ENCODE data around the gene GMDS. TPM values are rescaled to one million over a fixed set of nuclear protein-coding genes. Genes with fewer than 3 reads are reported as not detected.
A peak's percentile ranks its signal among the peaks of the same experiment; 100 is the strongest.

Gene GMDS
- total and polyA plus RNA-seq, 2 experiments from 2014 or later = 3.0 to 12.6 TPM

- Histone ChIP-seq H2AFZ (peak overlapping the region; percentile 71; the same call in 1 of the 2 replicates), H3K4me2 (ENCODE audit: unreplicated experiment) (peak overlapping the region; percentile 86), H3K9me3 (ENCODE audit: low read depth) (no peaks in the 10 kb centered on the region), H4K20me1 (ENCODE audit: insufficient read depth) (no peaks in the 10 kb centered on the region), H3K27ac (peak overlapping the region; percentile 85), H3F3A (ENCODE audit: insufficient read depth) (peaks cover 33% of the 10 kb centered on the region), H3K9ac (peak overlapping the region; percentile 53), H3K36me3 (ENCODE audit: low read depth) (no peaks in the 10 kb centered on the region), H3K4me1 (ENCODE audit: insufficient read depth) (peaks cover 32% of the 10 kb centered on the region), H3K9me2 (ENCODE audit: insufficient read depth) (no peaks in the 10 kb centered on the region), H3K27me3 (replicated peaks; ENCODE audit: insufficient read depth) (no peaks in the 10 kb centered on the region), H3K79me2 (ENCODE audit: insufficient read depth) (no peaks in the 10 kb centered on the region), H3K4me3 (peak overlapping the region; percentile 56)
- no peak for TF ChIP-seq EZH2phosphoT487 (IDR thresholded peaks at IDR 0.05; ENCODE audit: insufficient read depth, low read depth)
- TF ChIP-seq EZH2 (IDR thresholded peaks at IDR 0.05; ENCODE audit: insufficient read depth, poor library complexity, severe bottlenecking) = no peak
- WGBS, 2 experiments (ENCODE audit: low coverage in 1 of 2, low lambda C conversion rate in 2 of 2, missing lambda C conversion rate in 2 of 2) = 71 to 73% methylated on average over 8 of the region's 8 CpGs
- in situ Hi-C loops (cut with MboI) = no loop called here
- DNase-seq = no peak
Measured at GRCh38 chr6:1702580-1703051, 542.8 kb downstream of the GMDS start.

- no peaks in the 10 kb centered on the region for H4K20me1 ChIP-seq (ENCODE audit: insufficient read depth)
- in situ Hi-C loops (cut with MboI) = no loop called here
- peak overlapping the region; percentile 71 for H2AFZ ChIP-seq
- H3F3A ChIP-seq (ENCODE audit: insufficient read depth) = peaks cover 33% of the 10 kb centered on the region
- H3K9me2 ChIP-seq (ENCODE audit: insufficient read depth) = no peaks in the 10 kb centered on the region
- no peaks in the 10 kb centered on the region for H3K79me2 ChIP-seq (ENCODE audit: insufficient read depth)
- H3K9me3 ChIP-seq (ENCODE audit: low read depth) = no peaks in the 10 kb centered on the region
- H3K27ac ChIP-seq = peak overlapping the region; percentile 85
- TF ChIP-seq EZH2 (IDR thresholded peaks at IDR 0.05; ENCODE audit: insufficient read depth, poor library complexity, severe bottlenecking) = no peak
- peak; percentile 99 for TF ChIP-seq EZH2phosphoT487 (IDR thresholded peaks at IDR 0.05; ENCODE audit: insufficient read depth, low read depth)
- peak overlapping the region; percentile 56 for H3K4me3 ChIP-seq
- peaks cover 32% of the 10 kb centered on the region for H3K4me1 ChIP-seq (ENCODE audit: insufficient read depth)
- no peaks in the 10 kb centered on the region for H3K27me3 ChIP-seq (replicated peaks; ENCODE audit: insufficient read depth)
- no peaks in the 10 kb centered on the region for H3K36me3 ChIP-seq (ENCODE audit: low read depth)
- peak; percentile 98 for DNase-seq
- WGBS, 2 experiments (ENCODE audit: low coverage in 1 of 2, low lambda C conversion rate in 2 of 2, missing lambda C conversion rate in 2 of 2) = 1 to 3% methylated on average over 12 of the region's 12 CpGs
- peak overlapping the region; percentile 53 for H3K9ac ChIP-seq
- peak overlapping the region; percentile 86 for H3K4me2 ChIP-seq (ENCODE audit: unreplicated experiment)
Measured at GRCh38 chr6:1701668-1702353, 543.6 kb downstream of the GMDS start.

GRCh38 chr6:1700278-1700967 is 545.0 kb downstream of the GMDS start:
- H3K9me3 ChIP-seq (ENCODE audit: low read depth) = no peaks in the 10 kb centered on the region
- no peaks in the 10 kb centered on the region for H3K27me3 ChIP-seq (replicated peaks; ENCODE audit: insufficient read depth)
- WGBS, 2 experiments (ENCODE audit: low coverage in 1 of 2, low lambda C conversion rate in 2 of 2, missing lambda C conversion rate in 2 of 2) = 96 to 99% methylated on average over 11 of the region's 11 CpGs
- peaks cover 32% of the 10 kb centered on the region for H3K4me1 ChIP-seq (ENCODE audit: insufficient read depth)
- peaks cover 33% of the 10 kb centered on the region for H3F3A ChIP-seq (ENCODE audit: insufficient read depth)
- no peak overlapping the region for H2AFZ ChIP-seq
- in situ Hi-C loops (cut with MboI) = no loop called here
- H3K9ac ChIP-seq = no peak overlapping the region
- DNase-seq = no peak
- no peak overlapping the region for H3K4me3 ChIP-seq
- TF ChIP-seq EZH2 (IDR thresholded peaks at IDR 0.05; ENCODE audit: insufficient read depth, poor library complexity, severe bottlenecking) (no peak), EZH2phosphoT487 (IDR thresholded peaks at IDR 0.05; ENCODE audit: insufficient read depth, low read depth) (no peak)
- no peaks in the 10 kb centered on the region for H4K20me1 ChIP-seq (ENCODE audit: insufficient read depth)
- no peaks in the 10 kb centered on the region for H3K36me3 ChIP-seq (ENCODE audit: low read depth)
- no peak overlapping the region for H3K27ac ChIP-seq
- no peaks in the 10 kb centered on the region for H3K9me2 ChIP-seq (ENCODE audit: insufficient read depth)
- no peaks in the 10 kb centered on the region for H3K79me2 ChIP-seq (ENCODE audit: insufficient read depth)
- H3K4me2 ChIP-seq (ENCODE audit: unreplicated experiment) = no peak overlapping the region

GRCh38 chr6:1698527-1698926 is 546.9 kb downstream of the GMDS start:
- in situ Hi-C loops (cut with MboI) = no loop called here
- Histone ChIP-seq H3F3A (ENCODE audit: insufficient read depth) (peaks cover 33% of the 10 kb centered on the region), H3K9me2 (ENCODE audit: insufficient read depth) (no peaks in the 10 kb centered on the region), H4K20me1 (ENCODE audit: insufficient read depth) (no peaks in the 10 kb centered on the region), H3K79me2 (ENCODE audit: insufficient read depth) (no peaks in the 10 kb centered on the region), H3K9me3 (ENCODE audit: low read depth) (no peaks in the 10 kb centered on the region), H3K9ac (no peak overlapping the region), H3K27me3 (replicated peaks; ENCODE audit: insufficient read depth) (no peaks in the 10 kb centered on the region), H2AFZ (no peak overlapping the region), H3K36me3 (ENCODE audit: low read depth) (no peaks in the 10 kb centered on the region), H3K4me3 (no peak overlapping the region), H3K27ac (no peak overlapping the region), H3K4me2 (ENCODE audit: unreplicated experiment) (no peak overlapping the region), H3K4me1 (ENCODE audit: insufficient read depth) (peaks cover 31% of the 10 kb centered on the region)
- TF ChIP-seq EZH2phosphoT487 (IDR thresholded peaks at IDR 0.05; ENCODE audit: insufficient read depth, low read depth) = no peak
- TF ChIP-seq EZH2 (IDR thresholded peaks at IDR 0.05; ENCODE audit: insufficient read depth, poor library complexity, severe bottlenecking) = no peak
- WGBS, 2 experiments (ENCODE audit: low coverage in 1 of 2, low lambda C conversion rate in 2 of 2, missing lambda C conversion rate in 2 of 2) = 88 to 91% methylated on average over 11 of the region's 11 CpGs
- DNase-seq = no peak
